Endothelial cell of umbilical vein (primary cell): Measurements from ENCODE around the gene MYT1.

Source experiments
- FOS ChIP-seq: IDR thresholded peaks from 2 replicates; pipeline ENCODE4 v1.6.1; 2011; ENCODE audit warnings: mild to moderate bottlenecking, low read length, moderate library complexity, borderline replicate concordance; ENCODE audit not compliant: insufficient read depth
- JUN ChIP-seq: IDR thresholded peaks from 2 replicates; pipeline ENCODE4 v1.6.1; 2011; ENCODE audit warnings: borderline replicate concordance, low read depth; ENCODE audit not compliant: insufficient read length, insufficient read depth
- MYC ChIP-seq: IDR thresholded peaks from one replicate; pipeline ENCODE4 v1.6.1; 2011; ENCODE audit warnings: mild to moderate bottlenecking, low read depth, low read length
- POLR2A ChIP-seq: IDR thresholded peaks from 2 replicates; pipeline ENCODE4 v1.6.1; 2012; ENCODE audit warnings: low read depth, mild to moderate bottlenecking, control low read depth, low read length
- POLR2AphosphoS5 ChIP-seq: IDR thresholded peaks from 2 replicates; pipeline ENCODE4 v1.6.1; 2012; ENCODE audit warnings: low read depth, mild to moderate bottlenecking, control low read depth, low read length, moderate library complexity; ENCODE audit not compliant: insufficient read depth
- TF ChIP-seq, protein P1 (sequence below), 2 donors: IDR thresholded peaks; 1 replicate in 1 of 2; 2 replicates in 1 of 2; pipeline ENCODE4 v1.5.1; 2011; ENCODE audit warnings: low read length in 2 of 2, mild to moderate bottlenecking in 2 of 2, moderate library complexity in 2 of 2, control low read depth in 1 of 2, inconsistent platforms in 1 of 2, low read depth in 1 of 2; ENCODE audit not compliant: insufficient read depth in 1 of 2; ENCODE audit errors: extremely low read depth in 1 of 2
- TF ChIP-seq, protein P2 (sequence below): IDR thresholded peaks from 2 replicates; pipeline ENCODE4 v1.6.1; 2011; ENCODE audit not compliant: insufficient read depth, insufficient read length

DNA sequence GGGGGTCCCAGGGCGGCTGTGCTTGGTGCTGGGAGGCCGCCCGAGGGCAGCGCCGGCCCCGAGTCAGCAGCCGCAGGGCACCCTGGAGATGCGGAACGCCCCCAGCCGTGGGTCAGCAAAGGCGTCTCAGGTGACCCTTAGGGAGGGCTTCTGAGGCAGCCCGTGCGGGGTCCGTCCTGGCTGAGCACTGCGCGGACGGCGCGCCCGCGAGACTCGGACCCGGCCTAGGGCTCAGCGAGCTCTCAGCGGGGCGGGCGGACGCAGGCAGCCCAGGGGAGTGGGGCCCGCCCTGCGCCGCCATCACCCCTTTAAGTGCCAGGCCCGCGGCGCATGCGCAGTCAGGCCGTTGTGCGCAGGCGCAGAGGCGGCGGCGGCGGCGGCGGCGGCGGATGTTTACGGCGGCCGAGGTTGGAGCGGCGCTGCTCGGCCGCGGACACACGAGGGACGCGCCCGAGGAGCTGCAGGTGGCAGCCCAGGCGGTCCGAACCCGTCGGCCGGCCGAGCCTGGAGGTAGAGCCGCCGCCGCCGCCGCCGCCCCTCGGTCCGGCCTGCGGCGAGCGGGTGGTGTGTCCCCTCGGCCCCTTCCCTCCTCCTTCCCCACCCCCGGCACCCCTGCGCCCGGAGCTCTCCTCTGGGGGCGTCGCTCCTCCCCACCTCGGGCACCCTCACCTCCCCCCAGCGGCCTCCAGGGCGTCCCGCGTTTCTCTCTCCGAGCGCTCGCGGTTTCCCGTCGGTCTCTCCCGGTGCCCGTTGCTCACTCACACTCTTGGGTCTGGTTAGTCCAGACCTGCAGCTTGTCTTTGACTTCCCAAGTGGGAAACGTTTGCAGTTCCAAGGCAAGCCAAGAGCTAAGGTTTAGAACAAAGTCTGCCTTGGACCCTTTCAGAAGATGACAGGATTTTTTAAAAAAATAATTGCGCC lies 91.4 kb downstream of the MYT1 start, which contains the start of gene PCMTD2:
- TF ChIP-seq, protein P1, sequence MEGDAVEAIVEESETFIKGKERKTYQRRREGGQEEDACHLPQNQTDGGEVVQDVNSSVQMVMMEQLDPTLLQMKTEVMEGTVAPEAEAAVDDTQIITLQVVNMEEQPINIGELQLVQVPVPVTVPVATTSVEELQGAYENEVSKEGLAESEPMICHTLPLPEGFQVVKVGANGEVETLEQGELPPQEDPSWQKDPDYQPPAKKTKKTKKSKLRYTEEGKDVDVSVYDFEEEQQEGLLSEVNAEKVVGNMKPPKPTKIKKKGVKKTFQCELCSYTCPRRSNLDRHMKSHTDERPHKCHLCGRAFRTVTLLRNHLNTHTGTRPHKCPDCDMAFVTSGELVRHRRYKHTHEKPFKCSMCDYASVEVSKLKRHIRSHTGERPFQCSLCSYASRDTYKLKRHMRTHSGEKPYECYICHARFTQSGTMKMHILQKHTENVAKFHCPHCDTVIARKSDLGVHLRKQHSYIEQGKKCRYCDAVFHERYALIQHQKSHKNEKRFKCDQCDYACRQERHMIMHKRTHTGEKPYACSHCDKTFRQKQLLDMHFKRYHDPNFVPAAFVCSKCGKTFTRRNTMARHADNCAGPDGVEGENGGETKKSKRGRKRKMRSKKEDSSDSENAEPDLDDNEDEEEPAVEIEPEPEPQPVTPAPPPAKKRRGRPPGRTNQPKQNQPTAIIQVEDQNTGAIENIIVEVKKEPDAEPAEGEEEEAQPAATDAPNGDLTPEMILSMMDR (IDR thresholded peaks at IDR 0.05; ENCODE audit: extremely low read depth in 1 of 2, insufficient read depth in 1 of 2, low read depth in 1 of 2, low read length in 2 of 2), result no peak
- no peak for TF ChIP-seq MYC
- TF ChIP-seq FOS, result no peak
- TF ChIP-seq POLR2A, result peak; percentile 87
- TF ChIP-seq, protein P2, sequence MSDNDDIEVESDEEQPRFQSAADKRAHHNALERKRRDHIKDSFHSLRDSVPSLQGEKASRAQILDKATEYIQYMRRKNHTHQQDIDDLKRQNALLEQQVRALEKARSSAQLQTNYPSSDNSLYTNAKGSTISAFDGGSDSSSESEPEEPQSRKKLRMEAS, result peak; percentile 66
- TF ChIP-seq POLR2AphosphoS5, result peak; percentile 66
- no peak for TF ChIP-seq JUN
